NCI-H1436 (cell line): ENCODE measurements around the gene SERTAD2.

ENCODE experiments used
- DNase-seq: peaks from one replicate; lab custom pipeline; 2025; lab: John Stamatoyannopoulos, UW

SERTAD2 gene

GRCh38 chr2:64607381-64608304 lies 46.1 kb downstream of the SERTAD2 start:
- no peak for DNase-seq

- DNase-seq, result no peak
Observed at GRCh38 chr2:64606479-64607363, 47.0 kb downstream of the SERTAD2 start.

- no peak for DNase-seq
Observed at GRCh38 chr2:64605991-64606478, 47.7 kb downstream of the SERTAD2 start.

- DNase-seq, result no peak
Observed at GRCh38 chr2:64605026-64605471, 48.7 kb downstream of the SERTAD2 start.

GRCh38 chr2:64604155-64604554 lies 49.6 kb downstream of the SERTAD2 start:
- no peak for DNase-seq

GRCh38 chr2:64602436-64602835 lies 51.3 kb downstream of the SERTAD2 start:
- DNase-seq, result no peak

GRCh38 chr2:64601785-64602391 lies 51.8 kb downstream of the SERTAD2 start:
- no peak for DNase-seq

GRCh38 chr2:64601034-64601754 lies 52.5 kb downstream of the SERTAD2 start:
- no peak for DNase-seq

- DNase-seq, result no peak
Observed at GRCh38 chr2:64599469-64599868, 54.2 kb downstream of the SERTAD2 start.

- DNase-seq, result no peak
Observed at GRCh38 chr2:64598226-64598625, 55.5 kb downstream of the SERTAD2 start.

- no peak for DNase-seq
Observed at GRCh38 chr2:64595397-64596176, 58.1 kb downstream of the SERTAD2 start.

GRCh38 chr2:64594226-64594989 lies 59.3 kb downstream of the SERTAD2 start:
- no peak for DNase-seq

GRCh38 chr2:64593035-64593655 lies 60.6 kb downstream of the SERTAD2 start:
- DNase-seq, result no peak

- DNase-seq, result no peak
Observed at GRCh38 chr2:64591188-64591587, 62.5 kb downstream of the SERTAD2 start.

- DNase-seq, result no peak
Observed at GRCh38 chr2:64587561-64587960, 66.2 kb downstream of the SERTAD2 start.

- peak; percentile 28 for DNase-seq
Observed at GRCh38 chr2:64586883-64587481, 66.7 kb downstream of the SERTAD2 start.

GRCh38 chr2:64586054-64586453 lies 67.7 kb downstream of the SERTAD2 start:
- DNase-seq, result no peak

GRCh38 chr2:64582774-64583340 lies 70.9 kb downstream of the SERTAD2 start:
- DNase-seq, result no peak
